CD4-positive, CD25-positive, alpha-beta regulatory T cell (primary cell): ENCODE results near the gene G6PD. TPM values are rescaled to one million over a fixed set of nuclear protein-coding genes. Genes with fewer than 3 reads are reported as not detected.
A peak's percentile ranks its signal among the peaks of the same experiment; 100 is the strongest.

Experiments used
- ATAC-seq, 2 donors: fragments of 150-1000 bp; cut with Tn5 transposase; one replicate each; pipeline ENCODE4 v1.10.0; 2021; ENCODE audit warnings: low read depth in 2 of 2, moderate number of reproducible peaks in 2 of 2, moderate library complexity in 1 of 2
- DNase-seq, 3 donors: peaks; one replicate each; pipeline versions ENCODE4 v3.0.0 to v3.0.0-alpha.2; 2012 to 2022; ENCODE audit warnings: mixed read lengths in 1 of 3
- H3K27ac ChIP-seq: one replicate; pipeline ENCODE4 v1.7.0; 2013; ENCODE audit warnings: mild to moderate bottlenecking, low read length; ENCODE audit not compliant: insufficient read depth, poor library complexity, severe bottlenecking
- H3K27me3 ChIP-seq: one replicate; pipeline ENCODE4 v1.7.0; 2013; ENCODE audit warnings: low read length; ENCODE audit not compliant: control insufficient read depth, insufficient read depth
- H3K36me3 ChIP-seq: one replicate; pipeline ENCODE4 v1.7.0; 2013; ENCODE audit warnings: mild to moderate bottlenecking, low read length, moderate library complexity; ENCODE audit not compliant: control insufficient read depth, insufficient read depth
- H3K4me1 ChIP-seq: 2 replicates; pipeline ENCODE4 v1.7.0; 2013; ENCODE audit warnings: mild to moderate bottlenecking, low read length; ENCODE audit not compliant: insufficient read depth, control insufficient read depth, poor library complexity, severe bottlenecking
- H3K4me3 ChIP-seq: one replicate; pipeline ENCODE4 v1.7.0; 2013; ENCODE audit warnings: low read depth, mild to moderate bottlenecking, low read length, moderate library complexity
- H3K9me3 ChIP-seq, 2 experiments: 1 replicate in 1 of 2; 2 replicates in 1 of 2; pipeline ENCODE4 v1.7.0; 2013; ENCODE audit warnings: low read length in 2 of 2, mild to moderate bottlenecking in 1 of 2, moderate library complexity in 1 of 2; ENCODE audit not compliant: control insufficient read depth in 2 of 2
- H3K27ac Mint-ChIP-seq, 3 donors: one replicate each; pipeline ENCODE4 v1.8.0; 2020 to 2022; ENCODE audit warnings: mild to moderate bottlenecking in 3 of 3, mixed read lengths in 3 of 3, moderate library complexity in 2 of 3
- H3K27me3 Mint-ChIP-seq: one replicate; pipeline ENCODE4 v1.8.0; 2022; ENCODE audit warnings: mild to moderate bottlenecking, mixed read lengths
- H3K36me3 Mint-ChIP-seq: one replicate; pipeline ENCODE4 v1.8.0; 2020; ENCODE audit warnings: mixed read lengths
- H3K4me1 Mint-ChIP-seq, 4 donors: one replicate each; pipeline ENCODE4 v1.8.0; 2020 to 2022; ENCODE audit warnings: mixed read lengths in 4 of 4, mild to moderate bottlenecking in 1 of 4
- H3K4me3 Mint-ChIP-seq, 4 donors: one replicate each; pipeline ENCODE4 v1.8.0; 2020 to 2022; ENCODE audit warnings: mild to moderate bottlenecking in 4 of 4, mixed read lengths in 4 of 4, moderate library complexity in 3 of 4
- H3K9me3 Mint-ChIP-seq, 7 donors: one replicate each; pipeline ENCODE4 v1.8.0; 2020 to 2022; ENCODE audit warnings: mixed read lengths in 7 of 7, mild to moderate bottlenecking in 3 of 7, moderate library complexity in 2 of 7
- polyA plus RNA-seq, 4 donors: library from polyadenylated mRNA; unstranded; fragments of 300-500 nt; fragmentation: Illumina TruSeq; gene quantifications; one replicate each; pipeline ENCODE4 v1.2.3, GENCODE V29; 2021
- total RNA-seq: library from RNA; stranded (reverse); gene quantifications from one replicate; pipeline ENCODE4 v1.2.3, GENCODE V29; 2022

G6PD gene
- total and polyA plus RNA-seq, 5 donors from 2014 or later, result 2.3 to 36.5 (median 4.5) TPM

DNA sequence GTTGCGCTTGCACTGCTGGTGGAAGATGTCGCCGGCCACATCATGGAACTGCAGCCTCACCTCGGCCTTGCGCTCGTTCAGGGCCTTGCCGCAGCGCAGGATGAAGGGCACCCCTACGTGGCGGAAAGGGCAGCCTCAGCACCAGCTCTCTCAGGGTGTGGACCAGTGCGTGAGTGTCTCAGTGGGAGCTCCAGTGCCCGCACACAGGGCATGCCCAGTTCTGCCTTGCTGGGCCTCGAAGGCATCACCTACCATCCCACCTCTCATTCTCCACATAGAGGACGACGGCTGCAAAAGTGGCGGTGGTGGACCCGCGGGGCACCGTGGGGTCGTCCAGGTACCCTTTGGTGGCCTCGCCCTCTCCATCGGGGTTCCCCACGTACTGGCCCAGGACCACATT lies 14.0 kb downstream of the G6PD start:
- Mint-ChIP-seq H3K4me1 (peaks cover 0 to 13% (median 3%) of the 10 kb centered on the region in 4 donors), H3K27ac (peak overlapping the region in 1 of 3 donors; percentile 32), H3K9me3 (peaks cover 0 to 2% (median 0%) of the 10 kb centered on the region in 7 donors), H3K4me3 (no peak overlapping the region), H3K36me3 (peaks cover 4% of the 10 kb centered on the region), H3K27me3 (no peaks in the 10 kb centered on the region)
- no peak for ATAC-seq
- Histone ChIP-seq H3K4me3 (no peak overlapping the region), H3K27me3 (no peaks in the 10 kb centered on the region), H3K4me1 (peaks cover 6% of the 10 kb centered on the region), H3K9me3 (no peaks in the 10 kb centered on the region), H3K27ac (peak overlapping the region; percentile 14), H3K36me3 (peaks cover 2% of the 10 kb centered on the region)
- no peak for DNase-seq

DNA sequence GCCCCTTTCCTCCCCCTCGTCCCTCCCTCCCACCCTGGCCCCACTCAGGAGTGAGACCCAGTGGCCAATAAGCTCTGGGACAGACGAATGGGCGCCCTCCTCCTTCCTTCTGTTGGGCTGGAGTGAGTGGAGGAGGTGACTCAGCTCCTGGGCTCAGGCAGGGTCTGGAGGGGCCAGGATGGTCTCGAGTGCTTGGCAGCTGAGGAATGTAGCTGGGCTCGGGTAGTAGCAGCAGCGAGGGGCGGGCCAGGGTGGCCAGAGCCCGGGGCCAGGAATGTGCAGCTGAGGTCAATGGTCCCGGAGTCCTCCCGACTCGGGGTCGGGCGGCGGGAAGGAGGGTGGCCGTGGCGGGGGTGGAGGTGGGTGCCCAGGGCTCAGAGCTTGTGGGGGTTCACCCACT lies 15.0 kb downstream of the G6PD start:
- H3K4me3 ChIP-seq, result no peak overlapping the region
- H3K27ac ChIP-seq, result no peak overlapping the region
- no peaks in the 10 kb centered on the region for H3K27me3 ChIP-seq
- Mint-ChIP-seq H3K4me3 (no peak overlapping the region), H3K4me1 (peaks cover 0 to 23% (median 3%) of the 10 kb centered on the region in 4 donors), H3K27ac (no peak overlapping the region), H3K36me3 (peaks cover 4% of the 10 kb centered on the region), H3K9me3 (peaks cover 0 to 2% (median 0%) of the 10 kb centered on the region in 7 donors), H3K27me3 (no peaks in the 10 kb centered on the region)
- H3K4me1 ChIP-seq, result peaks cover 15% of the 10 kb centered on the region
- no peak for DNase-seq
- peaks cover 2% of the 10 kb centered on the region for H3K36me3 ChIP-seq
- ATAC-seq, result no peak
- no peaks in the 10 kb centered on the region for H3K9me3 ChIP-seq

DNA sequence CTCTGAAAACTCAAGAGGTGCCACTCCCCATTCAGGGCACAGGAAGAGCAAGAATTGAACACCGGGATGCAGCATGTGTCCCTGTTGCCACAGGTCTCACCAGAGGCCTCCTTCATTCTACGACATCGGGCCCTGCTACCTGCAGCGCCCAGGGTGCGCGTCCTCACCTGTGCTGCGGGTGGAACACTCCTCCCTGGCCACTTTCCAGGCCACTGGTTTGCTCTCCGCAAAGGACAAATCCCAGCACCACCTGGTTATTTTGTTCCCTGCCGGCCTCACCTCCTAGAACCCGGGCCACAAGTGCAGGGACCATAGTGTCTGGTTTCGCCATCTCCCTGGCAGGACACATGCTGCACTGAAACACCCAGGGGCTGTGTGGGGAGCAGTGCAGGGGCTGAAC lies 16.4 kb downstream of the G6PD start:
- Mint-ChIP-seq H3K27ac (peak overlapping the region in 2 of 3 donors; percentile 31 to 41), H3K4me1 (peaks cover 0 to 36% (median 11%) of the 10 kb centered on the region in 4 donors), H3K9me3 (no peaks in the 10 kb centered on the region), H3K4me3 (no peak overlapping the region), H3K36me3 (peaks cover 4% of the 10 kb centered on the region), H3K27me3 (no peaks in the 10 kb centered on the region)
- DNase-seq, result no peak
- Histone ChIP-seq H3K27ac (no peak overlapping the region), H3K4me3 (no peak overlapping the region), H3K27me3 (no peaks in the 10 kb centered on the region), H3K4me1 (peaks cover 20% of the 10 kb centered on the region), H3K9me3 (no peaks in the 10 kb centered on the region), H3K36me3 (peaks cover under 1% of the 10 kb centered on the region)
- ATAC-seq, result no peak

DNA sequence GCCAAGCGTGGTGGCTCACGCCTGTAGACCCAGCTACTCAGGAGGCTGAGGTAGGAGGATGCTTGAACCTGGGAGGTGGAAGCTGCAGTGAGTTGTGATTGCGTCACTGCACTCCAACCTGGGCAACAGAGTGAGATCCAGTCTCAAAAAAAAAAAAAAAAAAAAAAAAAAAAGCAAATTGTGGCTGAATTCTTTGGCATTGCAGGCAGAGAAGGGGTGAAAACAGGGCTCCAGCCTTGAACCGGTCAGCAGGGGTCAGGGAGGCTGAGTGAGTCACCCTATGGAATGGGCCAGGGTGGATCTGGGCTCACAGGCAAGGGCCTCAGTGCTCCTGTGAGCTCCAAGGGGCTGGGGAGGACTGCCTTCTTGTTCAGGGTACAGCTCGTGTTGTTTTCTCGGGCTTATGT lies 17.4 kb downstream of the G6PD start:
- Histone ChIP-seq H3K4me3 (no peak overlapping the region), H3K27me3 (no peaks in the 10 kb centered on the region), H3K27ac (no peak overlapping the region), H3K4me1 (peaks cover 14% of the 10 kb centered on the region), H3K9me3 (no peaks in the 10 kb centered on the region), H3K36me3 (no peaks in the 10 kb centered on the region)
- H3K27ac Mint-ChIP-seq, result no peak overlapping the region
- DNase-seq (no peak), ATAC-seq (no peak)
- no peaks in the 10 kb centered on the region for H3K27me3 Mint-ChIP-seq
- H3K4me1 Mint-ChIP-seq, result peaks cover 0 to 33% (median 8%) of the 10 kb centered on the region in 4 donors
- H3K9me3 Mint-ChIP-seq, result no peaks in the 10 kb centered on the region
- no peaks in the 10 kb centered on the region for H3K36me3 Mint-ChIP-seq
- H3K4me3 Mint-ChIP-seq, result no peak overlapping the region

DNA sequence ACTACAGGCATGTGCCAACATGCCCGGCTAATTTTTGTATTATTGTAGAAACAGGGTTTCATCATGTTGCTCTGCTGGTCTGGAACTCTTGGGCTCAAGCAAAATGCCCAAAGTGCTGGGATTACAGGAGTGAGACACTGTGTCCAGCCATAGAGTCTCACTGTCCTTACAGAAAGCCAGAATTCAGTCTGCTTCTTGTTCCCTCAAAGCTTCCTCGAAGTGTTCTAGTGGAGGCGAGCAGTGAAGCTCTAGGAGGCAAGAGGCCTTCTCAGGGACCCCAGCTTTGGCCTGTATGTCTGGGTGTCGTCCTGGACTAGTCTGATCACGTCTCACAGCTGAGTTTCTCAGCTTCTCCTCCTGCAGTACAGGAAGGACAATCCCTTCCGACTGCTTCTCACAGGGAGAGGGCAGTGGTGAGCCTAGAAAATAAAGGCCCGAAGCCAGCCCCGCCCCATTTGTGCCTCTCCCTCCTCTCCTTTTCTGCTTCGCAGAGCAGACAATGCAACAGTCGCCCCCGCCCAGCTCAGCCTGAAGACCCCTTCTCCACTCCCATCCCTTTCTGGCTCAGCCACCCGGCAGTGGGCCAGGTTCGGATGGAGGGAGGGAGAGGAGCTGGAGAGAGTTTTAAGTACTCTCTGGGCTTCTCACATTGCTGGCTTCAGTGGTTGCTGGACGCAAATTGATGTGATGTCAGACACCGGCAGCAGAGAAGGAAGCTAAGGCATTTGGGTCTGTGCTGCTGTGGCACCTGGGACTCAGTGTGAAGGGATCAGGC lies 19.6 kb downstream of the G6PD start:
- H3K9me3 ChIP-seq, result no peaks in the 10 kb centered on the region
- H3K4me1 ChIP-seq, result peaks cover 13% of the 10 kb centered on the region
- Mint-ChIP-seq H3K4me3 (peak overlapping the region in 1 of 4 donors; percentile 68), H3K36me3 (no peaks in the 10 kb centered on the region), H3K27me3 (no peaks in the 10 kb centered on the region), H3K9me3 (no peaks in the 10 kb centered on the region), H3K27ac (peak overlapping the region; percentile 55 to 90 (median 56)), H3K4me1 (peaks cover 0 to 30% (median 8%) of the 10 kb centered on the region in 4 donors)
- ATAC-seq, result peak; percentile 85 to 87
- DNase-seq, result peak; percentile 40 to 77 (median 50)
- no peaks in the 10 kb centered on the region for H3K27me3 ChIP-seq
- H3K4me3 ChIP-seq, result no peak overlapping the region
- no peak overlapping the region for H3K27ac ChIP-seq
- no peaks in the 10 kb centered on the region for H3K36me3 ChIP-seq

DNA sequence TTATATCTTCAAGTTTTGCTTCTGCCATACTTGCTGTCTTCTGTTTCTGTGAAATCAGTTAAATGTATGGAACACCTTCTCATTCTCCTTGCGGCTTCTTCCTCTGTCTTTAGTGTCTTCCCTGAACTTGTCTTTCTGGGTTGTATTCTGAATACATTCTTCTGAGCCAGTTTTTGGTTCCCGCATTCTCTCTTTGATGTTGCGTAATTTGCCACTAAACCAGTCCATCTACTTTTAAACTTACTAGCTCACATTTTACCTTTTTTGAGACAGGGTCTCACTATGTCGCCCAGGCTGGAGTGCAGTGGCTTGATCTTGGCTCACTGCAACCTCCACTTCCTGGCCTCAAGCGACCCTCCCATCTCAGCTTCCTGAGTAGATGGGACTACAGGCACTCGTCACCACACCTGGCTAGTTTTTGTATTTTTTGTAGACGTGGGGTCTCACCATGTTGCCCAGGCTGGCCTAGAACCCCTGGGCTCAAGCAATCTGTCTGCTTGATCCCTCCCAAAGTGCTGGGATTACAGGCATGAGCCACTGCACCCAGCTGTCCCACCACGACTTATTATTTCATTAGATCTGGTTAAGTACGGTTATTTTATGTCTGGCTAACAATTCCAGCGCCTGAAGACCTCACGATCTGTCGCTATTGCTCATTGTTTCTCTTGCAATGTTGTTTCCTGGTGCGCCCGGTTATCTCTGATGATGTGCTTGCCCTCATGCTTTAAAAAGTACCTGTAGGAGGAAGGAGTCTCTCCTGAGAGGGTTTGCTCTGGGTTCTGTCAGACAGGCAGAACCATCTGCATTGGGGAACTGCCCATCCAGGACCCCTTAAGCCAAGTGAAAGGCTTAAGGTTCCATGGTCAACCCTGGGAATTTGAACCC lies 20.8 kb downstream of the G6PD start:
- ATAC-seq (no peak), DNase-seq (no peak)
- no peaks in the 10 kb centered on the region for H3K9me3 ChIP-seq
- peak overlapping the region in 2 of 3 donors; percentile 12 to 56 for H3K27ac Mint-ChIP-seq
- H3K27me3 ChIP-seq, result no peaks in the 10 kb centered on the region
- H3K27me3 Mint-ChIP-seq, result no peaks in the 10 kb centered on the region
- H3K36me3 ChIP-seq, result no peaks in the 10 kb centered on the region
- no peak overlapping the region for H3K27ac ChIP-seq
- no peak overlapping the region for H3K4me3 ChIP-seq
- peaks cover 0 to 27% (median 8%) of the 10 kb centered on the region in 4 donors for H3K4me1 Mint-ChIP-seq
- H3K9me3 Mint-ChIP-seq, result no peaks in the 10 kb centered on the region
- peaks cover 13% of the 10 kb centered on the region for H3K4me1 ChIP-seq
- H3K36me3 Mint-ChIP-seq, result no peaks in the 10 kb centered on the region
- peak overlapping the region in 1 of 4 donors; percentile 19 for H3K4me3 Mint-ChIP-seq

DNA sequence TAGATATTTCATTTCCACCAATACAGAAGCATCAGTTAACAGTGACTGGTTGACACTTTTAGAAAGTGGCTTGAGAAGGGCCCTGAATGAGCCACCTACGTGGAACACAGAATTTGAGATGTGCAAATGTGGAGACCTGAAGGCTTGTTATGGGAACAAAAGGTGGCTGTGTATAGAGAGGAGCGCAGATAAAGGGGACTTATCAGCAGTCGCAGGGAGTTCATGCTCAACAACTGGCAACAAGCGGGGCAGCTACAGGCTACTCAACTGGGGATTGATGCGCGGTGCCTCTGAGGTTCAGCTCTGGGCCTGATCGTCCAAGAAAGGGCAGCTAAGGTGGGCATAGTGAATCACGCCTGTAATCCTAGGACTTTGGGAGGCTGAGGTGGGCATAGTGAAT lies 27.3 kb downstream of the G6PD start:
- ATAC-seq, result no peak
- no peaks in the 10 kb centered on the region for H3K9me3 ChIP-seq
- H3K4me3 ChIP-seq, result no peak overlapping the region
- peaks cover 0 to 14% (median 0%) of the 10 kb centered on the region in 4 donors for H3K4me1 Mint-ChIP-seq
- H3K27ac ChIP-seq, result no peak overlapping the region
- no peaks in the 10 kb centered on the region for H3K27me3 Mint-ChIP-seq
- DNase-seq, result no peak
- peaks cover 14% of the 10 kb centered on the region for H3K4me1 ChIP-seq
- H3K27ac Mint-ChIP-seq, result no peak overlapping the region
- no peaks in the 10 kb centered on the region for H3K36me3 ChIP-seq
- no peaks in the 10 kb centered on the region for H3K9me3 Mint-ChIP-seq
- no peaks in the 10 kb centered on the region for H3K27me3 ChIP-seq
- no peak overlapping the region for H3K4me3 Mint-ChIP-seq
- no peaks in the 10 kb centered on the region for H3K36me3 Mint-ChIP-seq
